PC-9 (cell line): ENCODE data around the gene HBG2. TPM values are rescaled to one million over a fixed set of nuclear protein-coding genes. Genes with fewer than 3 reads are reported as not detected.

ENCODE experiments used
- BruUV-seq: library from RNA; stranded (reverse); fragments of 400-500 nt; replicated peaks from 2 replicates; lab custom pipeline; 2021; lab: Mats Ljungman, UMichigan
- CTCF ChIA-PET: fragments of 300-600 bp; sonication (Branson Sonifier 250); formaldehyde crosslinking; loops from one replicate; lab custom pipeline; 2022; ENCODE audit warnings: antibody characterized with exemption; lab: Charles Lee
- POLR2A ChIA-PET: fragments of 300-600 bp; sonication (Branson Sonifier 250); formaldehyde crosslinking; loops from one replicate; lab custom pipeline; 2022; ENCODE audit warnings: antibody characterized with exemption; ENCODE audit not compliant: unreplicated experiment; lab: Charles Lee
- DNase-seq, 2 experiments: peaks; one replicate each; pipeline versions ENCODE4 v3.0.0 to v3.0.0-alpha.2; 2015 to 2022; ENCODE audit warnings: mixed read lengths in 1 of 2
- H2AFZ ChIP-seq: fragments of 200-600 bp; sonication (generic); 2 replicates; pipeline ENCODE4 v1.8.1; 2017; ENCODE audit warnings: antibody characterized with exemption
- H3F3A ChIP-seq: fragments of 200-600 bp; sonication (generic); 2 replicates; pipeline ENCODE4 v1.8.1; 2017; ENCODE audit warnings: antibody characterized with exemption, mild to moderate bottlenecking, low read depth; ENCODE audit not compliant: insufficient read depth
- H3K27ac ChIP-seq: fragments of 200-600 bp; sonication (generic); 2 replicates; pipeline ENCODE4 v1.6.1; 2016; ENCODE audit warnings: mixed run types
- H3K27me3 ChIP-seq: fragments of 200-600 bp; sonication (generic); 2 replicates; pipeline ENCODE4 v1.6.1; 2016; ENCODE audit warnings: low read depth, mixed run types; ENCODE audit not compliant: insufficient read depth
- H3K36me3 ChIP-seq: fragments of 200-600 bp; sonication (generic); 2 replicates; pipeline ENCODE4 v1.6.1; 2016; ENCODE audit warnings: low read depth, mixed run types
- H3K4me1 ChIP-seq: fragments of 200-600 bp; sonication (generic); replicated peaks from 2 replicates; pipeline ENCODE4 v1.6.1; 2016; ENCODE audit warnings: mixed run types; ENCODE audit not compliant: insufficient read depth
- H3K4me2 ChIP-seq: fragments of 200-600 bp; sonication (generic); 2 replicates; pipeline ENCODE4 v1.6.1; 2017; ENCODE audit warnings: mixed run types
- H3K4me3 ChIP-seq: fragments of 200-600 bp; sonication (generic); 2 replicates; pipeline ENCODE4 v1.6.1; 2016; ENCODE audit warnings: mixed run types
- H3K79me2 ChIP-seq: fragments of 200-600 bp; sonication (generic); 2 replicates; pipeline ENCODE4 v1.6.1; 2017; ENCODE audit warnings: low read depth, mixed run types
- H3K9me2 ChIP-seq: fragments of 200-600 bp; sonication (generic); 2 replicates; pipeline ENCODE4 v1.8.1; 2017; ENCODE audit warnings: mild to moderate bottlenecking; ENCODE audit not compliant: insufficient read depth
- H3K9me3 ChIP-seq: fragments of 200-600 bp; sonication (generic); 2 replicates; pipeline ENCODE4 v1.8.1; 2016; ENCODE audit warnings: low read depth; ENCODE audit not compliant: insufficient read depth
- H4K20me1 ChIP-seq: fragments of 200-600 bp; sonication (generic); 2 replicates; pipeline ENCODE4 v1.8.1; 2017; ENCODE audit not compliant: insufficient read depth
- CTCF ChIP-seq: fragments of 200-600 bp; sonication (generic); conservative IDR thresholded peaks from 2 replicates; pipeline ENCODE4 v1.6.1; 2017; ENCODE audit warnings: mixed run types, antibody characterized with exemption, mild to moderate bottlenecking, moderate library complexity
- EZH2 ChIP-seq: fragments of 200-600 bp; sonication (generic); IDR thresholded peaks from 2 replicates; pipeline ENCODE4 v1.8.0; 2017; ENCODE audit warnings: antibody characterized with exemption, low read depth
- intact Hi-C: fragments of 100-400 bp; cut with micrococcal nuclease; formaldehyde crosslinking; loops from one replicate; pipeline ENCODE4 v1.10.0; 2022; ENCODE audit not compliant: unreplicated experiment
- total RNA-seq: library from RNA; stranded (reverse); gene quantifications from 2 replicates; pipeline ENCODE4 v1.2.3, GENCODE V29; 2021

HBG2 gene
- total RNA-seq, 1 experiment from 2014 or later: not detected

GRCh38 chr11:5235364-5236095, 19.1 kb downstream of the HBG2 start:
- Histone ChIP-seq H2AFZ (no peak overlapping the region), H3K27me3 (no peaks in the 10 kb centered on the region), H3K36me3 (no peaks in the 10 kb centered on the region), H3K9me2 (no peaks in the 10 kb centered on the region), H3F3A (no peaks in the 10 kb centered on the region), H3K4me1 (no peaks in the 10 kb centered on the region), H4K20me1 (no peaks in the 10 kb centered on the region), H3K4me3 (no peak overlapping the region), H3K79me2 (no peaks in the 10 kb centered on the region), H3K4me2 (no peak overlapping the region), H3K27ac (no peak overlapping the region), H3K9me3 (no peaks in the 10 kb centered on the region)
- ChIA-PET CTCF (no interaction called here), POLR2A (no interaction called here)
- intact Hi-C loops: no loop called here
- no peak for TF ChIP-seq EZH2
- no peak for TF ChIP-seq CTCF
- DNase-seq: no peak
- no TSS peak for BruUV-seq

- H3K4me1 ChIP-seq: no peaks in the 10 kb centered on the region
- no peak within 1 kb of the TSS for H3K4me3 ChIP-seq
- H3K9me3 ChIP-seq: no peaks in the 10 kb centered on the region
- intact Hi-C loops: no loop called here
- H3K79me2 ChIP-seq: no peaks in the 10 kb centered on the region
- H3K4me2 ChIP-seq: no peak within 1 kb of the TSS
- TF ChIP-seq CTCF (no peak), EZH2 (no peak)
- no peak within 1 kb of the TSS for H3K27ac ChIP-seq
- no peaks in the 10 kb centered on the region for H3F3A ChIP-seq
- CTCF ChIA-PET: no interaction called here
- H3K36me3 ChIP-seq: no peaks in the 10 kb centered on the region
- no peak for DNase-seq
- H4K20me1 ChIP-seq: no peaks in the 10 kb centered on the region
- POLR2A ChIA-PET: no interaction called here
- no TSS peak for BruUV-seq
- no peak within 1 kb of the TSS for H2AFZ ChIP-seq
- no peaks in the 10 kb centered on the region for H3K27me3 ChIP-seq
- H3K9me2 ChIP-seq: no peaks in the 10 kb centered on the region
Measured at GRCh38 chr11:5234381-5234834, 20.2 kb downstream of the HBG2 start, which contains the start of gene HBD. TSS of gene HBD (minus strand) at chr11:5234483. CDS start at chr11:5234433, 50 bp downstream.

- H3K27me3 ChIP-seq: no peaks in the 10 kb centered on the region
- H3K79me2 ChIP-seq: no peaks in the 10 kb centered on the region
- no peaks in the 10 kb centered on the region for H3K9me3 ChIP-seq
- H3K27ac ChIP-seq: no peak overlapping the region
- no peaks in the 10 kb centered on the region for H4K20me1 ChIP-seq
- no peaks in the 10 kb centered on the region for H3K36me3 ChIP-seq
- ChIA-PET CTCF (no interaction called here), POLR2A (no interaction called here)
- H3K4me3 ChIP-seq: no peak overlapping the region
- intact Hi-C loops: no loop called here
- H3K4me1 ChIP-seq: no peaks in the 10 kb centered on the region
- H2AFZ ChIP-seq: no peak overlapping the region
- H3F3A ChIP-seq: no peaks in the 10 kb centered on the region
- TF ChIP-seq CTCF (no peak), EZH2 (no peak)
- H3K4me2 ChIP-seq: no peak overlapping the region
- BruUV-seq: no TSS peak
- H3K9me2 ChIP-seq: no peaks in the 10 kb centered on the region
- DNase-seq: no peak
Measured at GRCh38 chr11:5233307-5233706, 21.3 kb downstream of the HBG2 start.
